HepG2 (cell line): ENCODE data around the gene MED9. TPM values are rescaled to one million over a fixed set of nuclear protein-coding genes. Genes with fewer than 3 reads are reported as not detected.
A peak's percentile ranks its signal among the peaks of the same experiment; 100 is the strongest.

ENCODE experiments used
- CEBPB ChIP-seq: IDR thresholded peaks from 2 replicates; pipeline ENCODE4 v1.6.1; 2011; ENCODE audit warnings: low read depth, low read length, improper control_type of control experiment, borderline replicate concordance
- CREM ChIP-seq, 2 experiments: sonication (generic) in 1 of 2; formaldehyde crosslinking in 1 of 2; IDR thresholded peaks; 2 replicates each; pipeline versions ENCODE4 v1.4.0 to v1.6.1; 2016 to 2020; ENCODE audit warnings: antibody characterized with exemption in 1 of 2, mild to moderate bottlenecking in 1 of 2, missing genetic modification reagents in 1 of 2
- ELF1 ChIP-seq: sonication (generic); formaldehyde crosslinking; IDR thresholded peaks from 2 replicates; pipeline ENCODE4 v1.4.0; 2020; ENCODE audit warnings: missing genetic modification reagents
- ESRRA ChIP-seq: sonication (generic); formaldehyde crosslinking; IDR thresholded peaks from 2 replicates; pipeline ENCODE4 v1.5.1; 2020; ENCODE audit warnings: mild to moderate bottlenecking, low read depth, missing genetic modification reagents
- FOXO1 ChIP-seq: sonication (generic); formaldehyde crosslinking; IDR thresholded peaks from 2 replicates; pipeline ENCODE4 v1.4.0; 2020; ENCODE audit warnings: missing genetic modification reagents
- GATAD2A ChIP-seq: IDR thresholded peaks from 2 replicates; pipeline ENCODE4 v1.6.1; 2016
- HOXA3 ChIP-seq: sonication (generic); formaldehyde crosslinking; IDR thresholded peaks from 2 replicates; pipeline ENCODE4 v1.5.0; 2020; ENCODE audit warnings: missing genetic modification reagents
- IRX3 ChIP-seq: sonication (generic); formaldehyde crosslinking; IDR thresholded peaks from 2 replicates; pipeline ENCODE4 v1.8.1; 2023; ENCODE audit warnings: mild to moderate bottlenecking, low read depth, missing genetic modification reagents, borderline replicate concordance
- KAT8 ChIP-seq: IDR thresholded peaks from 2 replicates; pipeline ENCODE4 v1.6.1; 2016; ENCODE audit warnings: missing genetic modification reagents, missing compliant biosample characterization
- MYC ChIP-seq: sonication (generic); formaldehyde crosslinking; IDR thresholded peaks from 2 replicates; pipeline ENCODE4 v1.9.0; 2021; ENCODE audit warnings: missing genetic modification reagents, borderline replicate concordance
- PHB2 ChIP-seq: fragments of 450-650 bp; IDR thresholded peaks from 2 replicates; pipeline ENCODE4 v1.6.1; 2018; ENCODE audit not compliant: partially characterized antibody
- PHF21A ChIP-seq: sonication (generic); formaldehyde crosslinking; IDR thresholded peaks from 2 replicates; pipeline ENCODE4 v1.5.0; 2020; ENCODE audit warnings: mild to moderate bottlenecking, missing genetic modification reagents
- POGZ ChIP-seq: sonication (generic); formaldehyde crosslinking; IDR thresholded peaks from 2 replicates; pipeline ENCODE4 v1.4.0; 2020; ENCODE audit warnings: mild to moderate bottlenecking, missing genetic modification reagents
- SAFB2 ChIP-seq: sonication (generic); formaldehyde crosslinking; IDR thresholded peaks from 2 replicates; pipeline ENCODE4 v1.5.1; 2020; ENCODE audit warnings: missing genetic modification reagents, low read depth, mild to moderate bottlenecking, borderline replicate concordance
- SIX4 ChIP-seq: sonication (generic); formaldehyde crosslinking; IDR thresholded peaks from 2 replicates; pipeline ENCODE4 v1.4.0; 2020; ENCODE audit warnings: missing genetic modification reagents
- SOX13 ChIP-seq, 3 experiments: fragments of 450-650 bp in 1 of 3; sonication (generic) in 1 of 3; formaldehyde crosslinking in 1 of 3; IDR thresholded peaks in 2 of 3; conservative IDR thresholded peaks in 1 of 3; 2 replicates each; pipeline versions ENCODE4 v1.5.0 to v1.6.1; 2016 to 2020; ENCODE audit warnings: antibody characterized with exemption in 1 of 3, mild to moderate bottlenecking in 1 of 3, missing compliant biosample characterization in 1 of 3, missing genetic modification reagents in 1 of 3, moderate library complexity in 1 of 3
- THYN1 ChIP-seq: sonication (generic); formaldehyde crosslinking; IDR thresholded peaks from 2 replicates; pipeline ENCODE4 v1.8.1; 2023; ENCODE audit warnings: low read depth, mild to moderate bottlenecking, moderate library complexity, missing genetic modification reagents, borderline replicate concordance
- YEATS4 ChIP-seq: sonication (generic); formaldehyde crosslinking; IDR thresholded peaks from 2 replicates; pipeline ENCODE4 v1.4.0; 2020; ENCODE audit warnings: missing genetic modification reagents, borderline replicate concordance
- ZC3H4 ChIP-seq: sonication (generic); formaldehyde crosslinking; IDR thresholded peaks from 2 replicates; pipeline ENCODE4 v1.4.0; 2020; ENCODE audit warnings: missing genetic modification reagents, borderline replicate concordance
- ZNF331 ChIP-seq: sonication (generic); formaldehyde crosslinking; IDR thresholded peaks from 2 replicates; pipeline ENCODE4 v1.4.0; 2020; ENCODE audit warnings: missing genetic modification reagents
- ZNF44 ChIP-seq: sonication (generic); formaldehyde crosslinking; IDR thresholded peaks from 2 replicates; pipeline ENCODE4 v1.5.1; 2020; ENCODE audit warnings: mild to moderate bottlenecking, missing genetic modification reagents
- polyA plus RNA-seq, 8 experiments: library from polyadenylated mRNA; depleted of rRNA in 3 of 8; stranded (reverse) in 7 of 8; unstranded in 1 of 8; fragments of >200 nt; fragmentation: Illumina TruSeq in 4 of 8; extraction: Trizol in 4 of 8; gene quantifications; 2 replicates each; pipeline versions ENCODE4 v1.2.1 to v1.2.3, GENCODE V29; 2011 to 2016; ENCODE audit warnings: low read depth in 4 of 8, missing spikeins in 1 of 8, mixed read lengths in 1 of 8; ENCODE audit not compliant: insufficient read depth in 1 of 8
- total RNA-seq, 5 experiments: library from RNA; depleted of rRNA; stranded (reverse); fragments of >200 nt; fragmentation: Illumina TruSeq; extraction: Trizol; gene quantifications; 2 replicates each; pipeline ENCODE4 v1.2.3, GENCODE V29; 2016; ENCODE audit warnings: low read depth in 1 of 5
- TF ChIP-seq, protein P1 (sequence below): sonication (generic); formaldehyde crosslinking; IDR thresholded peaks from 2 replicates; pipeline ENCODE4 v1.4.0; 2020; ENCODE audit warnings: missing genetic modification reagents
- TF ChIP-seq, protein P2 (sequence below), 2 experiments: sonication (generic) in 1 of 2; formaldehyde crosslinking in 1 of 2; IDR thresholded peaks; 2 replicates each; pipeline versions ENCODE4 v1.4.0 to v1.6.1; 2018 to 2020; ENCODE audit warnings: missing genetic modification reagents in 2 of 2, borderline replicate concordance in 1 of 2, low read depth in 1 of 2, mild to moderate bottlenecking in 1 of 2, missing biosample characterization in 1 of 2
- TF ChIP-seq, protein P3 (sequence below): IDR thresholded peaks from 2 replicates; pipeline ENCODE4 v1.6.1; 2012; ENCODE audit warnings: low read depth, low read length, improper control_type of control experiment

The MED9 gene
- total and polyA plus RNA-seq, 2 of the 13 experiments (the other 11 are each of a cell fraction or from before 2014, with no cell fraction given) = 11.9 to 15.1 TPM

DNA sequence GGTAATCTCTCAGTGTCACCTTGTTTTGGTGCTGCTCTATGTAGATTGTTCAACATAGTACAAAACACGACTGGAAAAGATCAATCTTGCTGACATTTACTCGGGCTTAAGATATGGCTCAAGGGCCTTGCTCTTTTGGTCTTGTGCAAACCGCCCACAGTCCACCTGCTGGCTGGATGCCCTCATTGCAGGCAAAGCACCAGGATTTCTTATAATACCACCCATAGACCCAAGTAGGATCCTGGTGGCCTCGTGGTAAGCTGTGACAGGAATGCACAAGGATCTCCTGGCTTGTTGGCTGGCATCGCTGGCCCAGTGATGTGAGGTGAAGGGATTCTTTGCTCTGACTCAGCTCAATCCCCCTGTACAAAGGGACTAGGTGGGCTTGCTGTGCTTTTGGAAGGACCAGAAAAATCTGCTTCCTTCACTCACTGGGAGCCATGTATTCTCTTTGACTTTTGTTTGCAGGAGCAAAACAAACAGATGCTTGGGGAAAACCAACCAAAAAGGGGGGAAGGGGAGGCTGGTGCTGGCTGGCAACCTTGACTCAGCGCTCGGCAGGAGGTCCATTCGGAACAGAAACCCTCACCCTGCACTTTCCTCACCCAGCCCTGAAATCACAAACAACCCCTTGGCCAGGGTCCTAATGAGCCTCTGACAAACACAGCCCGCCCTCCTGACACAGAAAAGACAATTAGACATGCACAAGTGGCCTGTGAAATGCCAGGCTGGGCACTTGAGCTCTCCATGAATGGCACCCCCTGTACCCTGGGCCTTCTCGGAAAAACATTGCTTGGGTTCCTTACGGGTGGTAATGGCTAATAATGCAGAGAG, 36.6 kb upstream of the MED9 start (continued):
- TF ChIP-seq THYN1 (CRISPR knock-in tag) (no peak), ESRRA (0 out of 2 replicates have a peak, but pooled peaks have one; percentile 23), YEATS4 (0 out of 2 replicates have a peak, but pooled peaks have one; percentile 21), PHB2 (no peak), KAT8 (CRISPR knock-in tag) (0 out of 2 replicates have a peak, but pooled peaks have one; percentile 46), ZNF44 (CRISPR knock-in tag) (peak; percentile 75; the same call in 1 of the 2 replicates), ELF1 (no peak), PHF21A (CRISPR knock-in tag) (no peak), POGZ (peak; percentile 76; the same call in 1 of the 2 replicates), MYC (peak; percentile 36; the same call in 1 of the 2 replicates), ZC3H4 (CRISPR knock-in tag) (no peak), SIX4 (no peak), CREM (IDR thresholded peaks at IDR 0.05) (0 out of 2 replicates have a peak, but pooled peaks have one; percentile 21), CREM (CRISPR knock-in tag; IDR thresholded peaks at IDR 0.05) (no peak), FOXO1 (CRISPR knock-in tag) (peak; percentile 28), GATAD2A (peak; percentile 44; the same call in 1 of the 2 replicates), HOXA3 (0 out of 2 replicates have a peak, but pooled peaks have one; percentile 27), IRX3 (CRISPR knock-in tag) (no peak; the same call in 1 of the 2 replicates), SOX13 (IDR thresholded peaks at IDR 0.05) (no peak), SOX13 (CRISPR knock-in tag; conservative IDR thresholded peaks at IDR 0.05 in 1 of 2, IDR thresholded peaks at IDR 0.05 in 1 of 2) (peak in 1 of 2 experiments; percentile 5; a peak in 1 of 4 replicates), CEBPB (peak; percentile 33; the same call in 1 of the 2 replicates), SAFB2 (no peak), ZNF331 (CRISPR knock-in tag) (peak; percentile 45; the same call in 1 of the 2 replicates)
- TF ChIP-seq, protein P1, sequence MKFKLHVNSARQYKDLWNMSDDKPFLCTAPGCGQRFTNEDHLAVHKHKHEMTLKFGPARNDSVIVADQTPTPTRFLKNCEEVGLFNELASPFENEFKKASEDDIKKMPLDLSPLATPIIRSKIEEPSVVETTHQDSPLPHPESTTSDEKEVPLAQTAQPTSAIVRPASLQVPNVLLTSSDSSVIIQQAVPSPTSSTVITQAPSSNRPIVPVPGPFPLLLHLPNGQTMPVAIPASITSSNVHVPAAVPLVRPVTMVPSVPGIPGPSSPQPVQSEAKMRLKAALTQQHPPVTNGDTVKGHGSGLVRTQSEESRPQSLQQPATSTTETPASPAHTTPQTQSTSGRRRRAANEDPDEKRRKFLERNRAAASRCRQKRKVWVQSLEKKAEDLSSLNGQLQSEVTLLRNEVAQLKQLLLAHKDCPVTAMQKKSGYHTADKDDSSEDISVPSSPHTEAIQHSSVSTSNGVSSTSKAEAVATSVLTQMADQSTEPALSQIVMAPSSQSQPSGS (CRISPR knock-in tag) = peak; percentile 26; the same call in 1 of the 2 replicates
- TF ChIP-seq, protein P2, sequence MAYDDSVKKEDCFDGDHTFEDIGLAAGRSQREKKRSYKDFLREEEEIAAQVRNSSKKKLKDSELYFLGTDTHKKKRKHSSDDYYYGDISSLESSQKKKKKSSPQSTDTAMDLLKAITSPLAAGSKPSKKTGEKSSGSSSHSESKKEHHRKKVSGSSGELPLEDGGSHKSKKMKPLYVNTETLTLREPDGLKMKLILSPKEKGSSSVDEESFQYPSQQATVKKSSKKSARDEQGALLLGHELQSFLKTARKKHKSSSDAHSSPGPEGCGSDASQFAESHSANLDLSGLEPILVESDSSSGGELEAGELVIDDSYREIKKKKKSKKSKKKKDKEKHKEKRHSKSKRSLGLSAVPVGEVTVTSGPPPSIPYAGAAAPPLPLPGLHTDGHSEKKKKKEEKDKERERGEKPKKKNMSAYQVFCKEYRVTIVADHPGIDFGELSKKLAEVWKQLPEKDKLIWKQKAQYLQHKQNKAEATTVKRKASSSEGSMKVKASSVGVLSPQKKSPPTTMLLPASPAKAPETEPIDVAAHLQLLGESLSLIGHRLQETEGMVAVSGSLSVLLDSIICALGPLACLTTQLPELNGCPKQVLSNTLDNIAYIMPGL (CRISPR knock-in tag; IDR thresholded peaks at IDR 0.05; ENCODE audit: borderline replicate concordance in 1 of 2, low read depth in 1 of 2) = peak in 1 of 2 experiments; percentile 40; a peak in 1 of 4 replicates
- TF ChIP-seq, protein P3, sequence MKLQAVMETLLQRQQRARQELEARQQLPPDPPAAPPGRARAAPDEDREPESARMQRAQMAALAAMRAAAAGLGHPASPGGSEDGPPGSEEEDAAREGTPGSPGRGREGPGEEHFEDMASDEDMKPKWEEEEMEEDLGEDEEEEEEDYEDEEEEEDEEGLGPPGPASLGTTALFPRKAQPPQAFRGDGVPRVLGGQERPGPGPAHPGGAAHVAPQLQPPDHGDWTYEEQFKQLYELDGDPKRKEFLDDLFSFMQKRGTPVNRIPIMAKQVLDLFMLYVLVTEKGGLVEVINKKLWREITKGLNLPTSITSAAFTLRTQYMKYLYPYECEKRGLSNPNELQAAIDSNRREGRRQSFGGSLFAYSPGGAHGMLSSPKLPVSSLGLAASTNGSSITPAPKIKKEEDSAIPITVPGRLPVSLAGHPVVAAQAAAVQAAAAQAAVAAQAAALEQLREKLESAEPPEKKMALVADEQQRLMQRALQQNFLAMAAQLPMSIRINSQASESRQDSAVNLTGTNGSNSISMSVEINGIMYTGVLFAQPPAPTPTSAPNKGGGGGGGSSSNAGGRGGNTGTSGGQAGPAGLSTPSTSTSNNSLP = 0 out of 2 replicates have a peak, but pooled peaks have one; percentile 57
